HG02870 (cell line): Measurements from ENCODE around the gene ARID1B.

ENCODE experiments used
- ATAC-seq: cut with Tn5 transposase; IDR thresholded peaks from one replicate; pipeline ENCODE4 v1.9.1; 2021; ENCODE audit warnings: mild to moderate bottlenecking, moderate library complexity; ENCODE audit not compliant: unreplicated experiment

ARID1B gene

GRCh38 chr6:156900292-156900691 lies 123.1 kb downstream of the ARID1B start:
- ATAC-seq: no peak

DNA sequence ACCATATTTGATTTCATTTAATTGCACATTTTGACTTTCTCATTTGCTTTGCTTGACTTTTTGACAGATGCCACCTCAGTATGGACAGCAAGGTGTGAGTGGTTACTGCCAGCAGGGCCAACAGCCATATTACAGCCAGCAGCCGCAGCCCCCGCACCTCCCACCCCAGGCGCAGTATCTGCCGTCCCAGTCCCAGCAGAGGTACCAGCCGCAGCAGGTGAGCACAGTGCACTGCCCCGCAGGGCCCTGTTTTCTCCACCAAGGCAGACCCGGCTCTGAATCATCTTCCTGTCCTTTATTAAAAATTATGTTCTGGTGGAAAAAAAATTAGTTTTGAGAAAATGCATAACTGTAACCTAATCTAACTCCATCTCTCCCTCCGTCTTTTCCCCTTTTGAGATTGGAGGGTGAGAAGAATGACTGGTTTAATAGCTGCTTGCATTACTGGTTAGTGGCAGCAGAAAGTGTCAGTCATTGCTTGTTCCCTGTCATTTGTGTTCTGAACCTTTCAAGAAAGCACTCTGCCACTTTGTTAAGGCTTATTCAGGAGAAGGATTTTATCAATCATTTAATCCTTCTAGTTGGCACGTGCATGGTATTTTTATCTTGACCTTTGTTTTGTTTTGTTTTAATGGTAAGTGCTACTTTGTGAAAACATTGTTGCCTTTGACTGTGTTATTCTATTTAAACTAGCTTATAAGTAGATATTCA lies 124.3 kb downstream of the ARID1B start:
- ATAC-seq: no peak

GRCh38 chr6:156902782-156903181 lies 125.6 kb downstream of the ARID1B start:
- no peak for ATAC-seq

- ATAC-seq: no peak
Observed at GRCh38 chr6:156904176-156904967, 127.2 kb downstream of the ARID1B start.

- ATAC-seq: no peak
Observed at GRCh38 chr6:156905801-156906200, 128.6 kb downstream of the ARID1B start.

GRCh38 chr6:156906451-156906850 lies 129.3 kb downstream of the ARID1B start:
- ATAC-seq: no peak

DNA sequence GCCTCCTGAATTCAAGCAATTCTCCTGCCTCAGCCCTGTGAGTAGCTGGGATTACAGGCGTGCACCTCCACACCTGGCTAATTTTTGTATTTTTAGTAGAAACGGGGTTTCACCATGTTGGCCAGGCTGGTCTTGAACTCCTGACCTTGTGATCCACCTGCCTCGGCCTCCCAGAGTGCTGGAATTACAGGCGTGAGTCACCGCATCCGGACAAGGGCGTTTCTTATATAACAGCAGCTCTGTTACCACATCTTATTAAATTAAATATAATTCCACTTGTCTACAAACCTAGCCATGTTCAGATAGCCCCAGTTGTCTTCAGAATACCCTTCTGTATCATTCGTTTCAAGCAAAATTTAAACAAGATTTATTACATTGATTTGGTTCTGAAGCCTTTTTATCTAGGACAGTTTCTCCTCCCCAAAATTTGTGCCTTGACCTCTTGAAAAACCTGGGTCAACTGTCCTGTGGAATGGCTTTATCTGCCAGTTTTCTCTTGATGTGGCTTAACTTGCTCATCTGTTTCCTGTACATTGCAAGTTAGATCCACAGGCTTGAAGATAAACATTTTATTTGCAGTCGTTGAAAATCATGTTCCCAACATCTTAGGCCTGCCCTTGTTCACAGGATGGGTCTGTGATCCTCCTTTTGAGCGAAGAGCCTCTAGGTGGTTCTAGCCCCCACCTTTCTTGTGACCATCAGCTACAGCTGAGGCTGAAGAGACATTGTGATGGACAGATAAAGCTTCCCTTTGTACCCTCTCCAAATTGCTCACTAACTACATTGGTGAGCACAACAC lies 132.2 kb downstream of the ARID1B start:
- no peak for ATAC-seq

- no peak for ATAC-seq
Observed at GRCh38 chr6:156910011-156910334, 132.8 kb downstream of the ARID1B start.

DNA sequence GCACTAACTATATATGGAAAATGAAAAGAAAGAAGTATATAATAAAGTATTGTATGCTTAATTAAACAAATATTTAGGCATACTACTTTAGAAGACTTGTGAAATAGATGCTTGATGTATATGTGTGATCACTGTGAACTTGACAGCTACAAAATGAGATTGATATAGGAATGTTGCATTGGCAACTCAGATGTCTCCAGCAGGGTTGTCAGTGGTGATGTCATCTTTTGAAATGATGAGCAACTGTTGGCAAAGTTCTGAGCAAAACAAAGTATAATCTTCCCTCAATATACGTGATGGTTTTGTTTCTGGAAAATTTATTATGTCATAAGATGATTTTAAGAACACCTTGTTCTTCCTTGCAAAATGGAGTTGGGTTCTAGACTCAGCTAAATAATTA lies 133.8 kb downstream of the ARID1B start:
- no peak for ATAC-seq

DNA sequence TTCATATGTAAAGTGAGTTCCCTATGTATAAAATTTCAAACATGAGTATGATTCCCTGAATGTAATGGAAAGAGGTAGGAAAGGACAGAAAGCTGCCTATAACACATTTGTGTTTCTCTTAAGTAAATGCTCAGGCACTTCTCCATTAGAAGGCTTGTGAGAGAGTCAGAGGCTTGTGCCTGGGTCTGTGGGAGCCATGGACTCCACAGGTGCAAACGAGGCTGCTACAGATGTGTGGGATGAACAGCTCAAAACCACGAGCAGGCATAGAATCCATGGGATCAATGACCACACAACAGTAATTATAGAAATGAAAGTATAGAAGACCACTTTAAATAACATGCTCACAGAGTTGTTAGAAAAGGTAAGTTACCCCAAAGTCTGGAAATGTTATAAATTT lies 134.4 kb downstream of the ARID1B start:
- ATAC-seq: no peak

GRCh38 chr6:156912431-156912830 lies 135.3 kb downstream of the ARID1B start:
- ATAC-seq: no peak

DNA sequence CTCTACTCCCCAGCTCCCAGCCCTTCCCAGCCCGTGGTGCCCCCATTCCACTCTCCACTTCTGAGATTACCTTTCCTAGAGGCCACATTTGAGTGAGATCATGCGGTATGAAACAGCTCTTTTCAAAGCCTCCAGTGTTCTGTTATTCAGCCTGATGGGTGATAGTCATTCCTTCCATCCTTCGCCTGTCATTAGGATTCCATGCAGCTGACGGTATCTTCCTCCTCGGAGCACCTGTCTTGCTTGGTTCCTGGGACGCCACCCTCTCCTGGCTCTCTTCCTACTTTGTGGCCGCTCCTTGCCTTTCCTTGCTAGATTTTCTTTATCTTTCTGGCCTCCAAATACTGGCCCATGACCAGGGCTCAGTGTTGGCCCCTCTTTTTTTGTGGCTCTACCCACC lies 137.0 kb downstream of the ARID1B start:
- no peak for ATAC-seq

DNA sequence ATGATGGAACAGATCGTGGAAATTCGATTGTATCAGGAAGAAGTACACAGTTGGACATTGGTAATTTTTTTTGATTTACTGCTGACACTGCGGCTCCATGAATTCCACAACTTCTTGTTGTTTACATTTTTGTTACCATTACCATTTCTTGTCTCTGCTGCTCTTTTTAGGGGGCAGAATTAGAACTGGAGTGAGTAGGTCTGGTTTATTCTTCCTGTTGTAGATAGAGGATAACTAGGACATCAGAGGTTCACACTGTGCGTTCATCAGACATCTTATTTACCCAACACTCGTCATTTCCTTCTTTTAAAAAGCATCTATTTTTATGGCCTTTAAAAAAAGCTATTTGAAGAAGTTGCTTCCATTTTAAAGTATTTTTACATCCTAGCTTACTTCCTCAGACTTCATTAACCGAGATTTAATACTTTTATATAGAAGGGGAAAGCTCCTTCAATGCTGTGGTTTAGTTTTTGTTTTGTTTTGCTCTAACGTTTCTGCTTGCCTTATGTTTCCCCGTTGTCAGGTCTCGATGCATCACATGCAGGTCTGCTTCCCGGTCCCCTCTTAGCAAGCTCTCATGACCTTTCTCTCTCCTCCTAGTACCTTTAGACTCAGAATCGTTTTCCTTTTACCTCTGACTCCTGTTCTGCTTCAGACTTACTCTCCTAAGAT lies 139.1 kb downstream of the ARID1B start:
- peak; percentile 25 for ATAC-seq

DNA sequence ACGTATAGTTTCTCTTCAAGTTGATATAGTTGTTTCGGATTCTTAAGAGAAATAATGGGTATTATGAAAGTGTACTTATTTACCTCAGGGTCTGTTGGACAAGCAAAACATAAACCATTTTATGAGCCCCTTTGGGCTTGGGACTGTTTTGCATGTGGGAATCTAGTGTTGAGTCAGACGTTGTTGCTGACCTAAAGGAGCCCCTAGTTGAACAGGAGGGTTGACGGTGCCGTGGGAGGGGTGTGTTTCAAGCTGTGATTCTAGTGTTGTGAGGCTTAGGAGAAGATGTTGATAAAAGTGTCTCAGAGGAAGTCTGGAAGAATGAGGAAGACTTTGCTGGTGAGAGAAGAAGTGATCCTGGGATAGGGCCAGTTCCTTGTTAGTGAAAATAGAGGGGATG lies 140.0 kb downstream of the ARID1B start:
- peak; percentile 85 for ATAC-seq

DNA sequence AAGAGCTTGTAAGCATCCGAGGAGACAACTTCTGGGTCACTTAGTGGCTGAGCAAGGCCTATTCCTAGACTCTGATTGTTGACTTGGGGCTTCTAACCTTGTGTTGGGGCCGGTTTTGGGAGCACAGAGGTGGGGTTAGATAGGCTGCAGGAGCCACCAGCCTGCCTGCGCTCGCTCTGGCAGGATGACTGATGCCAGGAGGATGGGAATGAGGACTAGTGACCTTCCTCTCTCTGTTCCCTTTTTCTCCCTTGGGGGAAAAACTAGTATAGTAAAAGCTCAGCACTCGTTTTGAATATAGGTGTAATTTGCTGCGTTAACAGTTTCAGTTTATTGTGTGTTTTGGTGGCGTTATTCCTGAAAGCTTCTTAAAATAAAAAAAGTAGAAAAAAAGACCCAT lies 141.5 kb downstream of the ARID1B start:
- no peak for ATAC-seq

DNA sequence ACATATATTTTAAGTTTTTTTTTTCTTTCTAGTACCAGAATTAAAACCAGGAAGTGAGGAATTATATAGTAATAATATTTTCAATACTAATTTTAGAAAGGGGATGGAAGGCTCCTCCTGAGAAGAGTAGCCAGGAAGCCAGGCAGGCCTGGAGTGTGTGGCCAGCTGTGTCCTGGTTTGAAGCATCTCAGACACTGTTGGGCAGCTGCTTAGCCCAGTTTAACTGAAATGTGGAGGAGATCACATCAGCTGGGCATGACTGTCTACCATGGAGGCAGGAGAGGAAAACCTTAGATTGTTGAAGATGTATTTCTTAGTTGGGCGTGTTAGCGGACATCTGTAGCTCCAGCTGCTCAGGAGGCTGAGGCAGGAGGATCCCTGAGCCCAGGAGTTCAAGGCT lies 142.2 kb downstream of the ARID1B start:
- ATAC-seq: no peak

DNA sequence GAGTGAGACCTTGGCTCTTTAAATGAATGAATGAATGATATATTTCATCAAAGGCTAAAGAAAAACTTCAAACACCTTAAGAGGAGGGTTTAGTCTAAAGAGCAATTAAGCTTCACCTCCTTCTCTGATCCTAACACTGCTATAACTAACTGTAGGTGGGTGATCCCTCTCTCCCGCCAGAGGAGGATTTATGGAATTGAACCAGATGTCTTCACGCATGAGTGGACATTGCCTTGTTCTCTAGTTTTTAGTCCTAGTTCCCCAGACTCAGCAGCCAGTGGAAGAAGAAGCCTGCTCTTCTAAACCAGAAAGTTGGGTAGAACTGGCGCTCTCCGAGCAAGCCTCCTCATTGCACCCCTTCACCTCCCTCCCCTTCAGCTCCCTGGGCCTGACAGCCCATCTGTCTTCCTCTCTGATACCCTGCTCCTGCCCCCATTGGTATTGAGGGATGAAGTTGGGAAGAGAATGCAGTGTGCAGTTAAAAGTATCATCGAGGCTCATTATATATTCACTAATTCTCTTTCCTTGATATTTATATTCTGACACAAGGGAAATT lies 142.7 kb downstream of the ARID1B start:
- ATAC-seq: no peak

GRCh38 chr6:156924246-156924645 lies 147.1 kb downstream of the ARID1B start:
- no peak for ATAC-seq

DNA sequence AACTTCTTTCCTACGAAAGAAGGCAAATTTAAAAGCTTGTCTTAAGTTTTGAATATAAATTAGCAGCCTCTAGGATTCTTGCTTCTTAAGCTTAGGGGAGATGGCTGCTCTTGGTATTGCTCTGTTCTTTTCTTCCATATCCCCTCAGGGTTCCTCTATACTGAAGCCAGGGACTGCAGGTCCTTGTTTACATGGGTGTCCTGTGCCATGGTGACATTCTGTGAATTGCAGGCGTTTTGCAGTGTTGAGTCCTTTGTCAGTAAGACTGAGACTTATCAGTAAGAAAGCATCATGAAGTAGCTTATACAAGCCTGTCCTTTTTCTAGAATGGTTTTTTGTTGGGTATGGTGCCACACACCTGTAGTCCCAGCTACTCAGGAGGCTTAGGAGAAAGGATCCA lies 147.8 kb downstream of the ARID1B start:
- ATAC-seq: no peak

DNA sequence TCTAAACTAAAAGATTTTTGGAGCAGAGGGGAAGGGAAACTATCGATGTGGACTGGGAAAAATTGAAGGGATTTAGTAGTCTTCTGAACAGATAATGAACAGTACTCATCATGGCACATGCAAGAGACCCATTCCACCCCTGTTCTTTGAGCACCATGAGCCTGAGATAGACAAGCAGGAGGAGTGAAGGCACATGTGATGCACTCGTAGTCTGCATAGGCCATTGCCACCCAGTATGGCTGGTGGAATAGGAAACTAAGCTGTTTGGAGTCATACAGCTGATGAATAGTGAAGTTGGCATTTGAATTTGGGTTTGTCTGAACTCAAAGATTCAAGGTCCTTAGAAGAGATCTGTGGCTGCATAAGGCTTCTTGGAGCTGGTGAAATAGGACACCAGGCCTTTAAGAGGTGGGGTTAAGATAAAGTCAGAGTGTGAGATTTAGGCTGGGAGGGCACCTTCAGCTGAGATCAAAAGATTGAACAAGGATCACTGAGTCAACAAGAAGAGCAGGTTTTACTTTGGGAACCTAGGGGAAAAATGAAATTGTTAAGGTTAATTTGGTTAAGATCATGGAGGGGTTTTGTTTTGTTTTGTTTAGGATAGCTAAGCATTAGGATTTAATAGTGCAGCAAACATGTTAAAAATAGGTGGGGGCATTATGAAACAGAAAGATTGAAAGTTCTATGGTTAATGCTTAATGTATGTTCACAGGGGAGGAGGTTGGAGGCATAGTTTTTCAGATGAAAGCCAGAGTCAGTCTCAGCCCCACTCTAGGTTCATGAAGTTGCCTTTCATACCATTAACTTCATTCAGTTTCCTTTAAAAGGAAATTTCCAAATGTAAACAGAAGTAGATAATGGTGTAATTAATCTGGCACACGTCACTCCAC lies 148.8 kb downstream of the ARID1B start:
- ATAC-seq: peak; percentile 85
